Measurements from ENCODE around the gene ATP6V1E1. TPM values are rescaled to one million over a fixed set of nuclear protein-coding genes. Genes with fewer than 3 reads are reported as not detected.
A peak's percentile ranks its signal among the peaks of the same experiment; 100 is the strongest.

The ATP6V1E1 gene
- total RNA-seq, 1 donor: 147 TPM

DNA sequence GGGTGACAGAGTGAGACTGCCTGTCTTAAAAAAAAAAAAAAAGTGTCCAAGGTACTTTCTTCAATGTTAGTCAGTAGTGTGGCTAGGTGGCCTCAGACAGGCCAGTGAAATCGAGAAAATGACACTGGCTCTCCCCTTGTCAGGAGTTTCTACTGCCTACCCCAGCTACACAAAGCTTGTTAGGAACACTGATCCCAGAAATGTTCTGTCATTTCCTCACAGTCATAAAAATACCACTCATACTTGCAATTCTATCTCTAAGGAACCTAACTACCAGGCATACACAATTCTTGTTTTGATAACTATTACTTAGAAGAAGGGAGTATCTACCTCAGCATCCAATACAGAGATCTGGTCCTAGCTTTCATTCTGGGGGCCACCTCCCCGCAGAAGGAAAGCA, 31.3 kb downstream of the ATP6V1E1 start:
- Histone ChIP-seq H3K9me3 (ENCODE audit: low read depth, low read length) (no peaks in the 10 kb centered on the region), H3K4me1 (ENCODE audit: insufficient read depth, low read length) (no peaks in the 10 kb centered on the region), H3K79me2 (ENCODE audit: insufficient read depth, low read length) (peaks cover 9% of the 10 kb centered on the region), H3K4me2 (ENCODE audit: insufficient read depth, low read length) (no peak overlapping the region), H2AFZ (ENCODE audit: low read length) (no peak overlapping the region), H3K36me3 (ENCODE audit: insufficient read depth, low read length) (peaks cover 69% of the 10 kb centered on the region), H4K20me1 (ENCODE audit: insufficient read depth, low read length) (no peaks in the 10 kb centered on the region), H3K4me3 (ENCODE audit: insufficient read depth, low read length) (no peak overlapping the region), H3K27me3 (ENCODE audit: insufficient read depth, low read length) (no peaks in the 10 kb centered on the region), H3K27ac (ENCODE audit: low read depth, low read length) (peak overlapping the region; percentile 61)
- DNase-seq (ENCODE audit: insufficient read length, low spot score, missing footprints): no peak
- TF ChIP-seq, protein P1, sequence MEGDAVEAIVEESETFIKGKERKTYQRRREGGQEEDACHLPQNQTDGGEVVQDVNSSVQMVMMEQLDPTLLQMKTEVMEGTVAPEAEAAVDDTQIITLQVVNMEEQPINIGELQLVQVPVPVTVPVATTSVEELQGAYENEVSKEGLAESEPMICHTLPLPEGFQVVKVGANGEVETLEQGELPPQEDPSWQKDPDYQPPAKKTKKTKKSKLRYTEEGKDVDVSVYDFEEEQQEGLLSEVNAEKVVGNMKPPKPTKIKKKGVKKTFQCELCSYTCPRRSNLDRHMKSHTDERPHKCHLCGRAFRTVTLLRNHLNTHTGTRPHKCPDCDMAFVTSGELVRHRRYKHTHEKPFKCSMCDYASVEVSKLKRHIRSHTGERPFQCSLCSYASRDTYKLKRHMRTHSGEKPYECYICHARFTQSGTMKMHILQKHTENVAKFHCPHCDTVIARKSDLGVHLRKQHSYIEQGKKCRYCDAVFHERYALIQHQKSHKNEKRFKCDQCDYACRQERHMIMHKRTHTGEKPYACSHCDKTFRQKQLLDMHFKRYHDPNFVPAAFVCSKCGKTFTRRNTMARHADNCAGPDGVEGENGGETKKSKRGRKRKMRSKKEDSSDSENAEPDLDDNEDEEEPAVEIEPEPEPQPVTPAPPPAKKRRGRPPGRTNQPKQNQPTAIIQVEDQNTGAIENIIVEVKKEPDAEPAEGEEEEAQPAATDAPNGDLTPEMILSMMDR (IDR thresholded peaks at IDR 0.05; ENCODE audit: extremely low read depth, low read depth, low read length): no peak

DNA sequence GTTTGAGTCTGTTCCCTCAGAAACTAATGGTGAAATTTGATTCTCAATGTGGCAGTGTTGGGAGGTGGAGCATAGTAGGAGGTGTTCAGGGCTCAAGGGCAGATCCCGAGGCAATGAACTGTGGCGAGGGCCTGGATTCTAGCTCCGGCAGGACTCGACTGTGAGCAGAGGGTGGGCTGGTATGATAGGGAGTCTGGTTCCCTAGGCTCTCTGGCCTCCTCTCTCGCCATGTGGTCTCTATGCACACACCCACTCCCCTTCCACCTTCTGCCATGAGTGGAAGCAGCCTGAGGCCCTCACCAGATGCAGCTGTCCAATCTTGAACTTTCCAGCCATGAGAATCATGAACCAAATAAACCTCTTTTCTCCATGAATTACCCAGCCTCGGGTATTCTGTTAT, 32.3 kb downstream of the ATP6V1E1 start:
- no peak overlapping the region for H2AFZ ChIP-seq (ENCODE audit: low read length)
- no peaks in the 10 kb centered on the region for H4K20me1 ChIP-seq (ENCODE audit: insufficient read depth, low read length)
- H3K4me3 ChIP-seq (ENCODE audit: insufficient read depth, low read length): no peak overlapping the region
- H3K9me3 ChIP-seq (ENCODE audit: low read depth, low read length): no peaks in the 10 kb centered on the region
- no peak overlapping the region for H3K27ac ChIP-seq (ENCODE audit: low read depth, low read length)
- TF ChIP-seq, protein P1 (IDR thresholded peaks at IDR 0.05; ENCODE audit: extremely low read depth, low read depth, low read length): no peak
- H3K79me2 ChIP-seq (ENCODE audit: insufficient read depth, low read length): peaks cover 3% of the 10 kb centered on the region
- H3K4me1 ChIP-seq (ENCODE audit: insufficient read depth, low read length): no peaks in the 10 kb centered on the region
- DNase-seq (ENCODE audit: insufficient read length, low spot score, missing footprints): no peak
- H3K36me3 ChIP-seq (ENCODE audit: insufficient read depth, low read length): peaks cover 78% of the 10 kb centered on the region
- no peaks in the 10 kb centered on the region for H3K27me3 ChIP-seq (ENCODE audit: insufficient read depth, low read length)
- H3K4me2 ChIP-seq (ENCODE audit: insufficient read depth, low read length): no peak overlapping the region

DNA sequence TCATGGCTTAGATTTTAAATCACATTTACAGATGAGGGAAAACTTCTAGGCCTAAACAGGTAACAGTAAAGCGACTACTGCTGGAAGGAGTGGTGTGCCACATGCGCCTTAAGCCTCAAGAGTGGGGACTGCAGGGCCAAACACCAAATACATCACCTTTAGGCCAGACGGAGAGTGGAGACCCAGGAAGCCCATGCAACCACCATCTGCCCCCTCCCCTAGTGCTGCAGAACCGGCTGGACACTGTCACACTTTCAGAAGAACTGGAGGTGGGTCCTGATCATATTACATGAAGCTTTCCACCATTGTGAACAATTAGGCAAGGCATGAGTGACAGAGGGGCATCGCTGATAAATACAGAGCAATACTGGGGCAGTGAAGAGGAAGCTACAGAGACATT, 36.3 kb downstream of the ATP6V1E1 start:
- Histone ChIP-seq H3K4me2 (ENCODE audit: insufficient read depth, low read length) (no peak overlapping the region), H4K20me1 (ENCODE audit: insufficient read depth, low read length) (no peaks in the 10 kb centered on the region), H2AFZ (ENCODE audit: low read length) (no peak overlapping the region), H3K9me3 (ENCODE audit: low read depth, low read length) (no peaks in the 10 kb centered on the region), H3K4me1 (ENCODE audit: insufficient read depth, low read length) (no peaks in the 10 kb centered on the region), H3K36me3 (ENCODE audit: insufficient read depth, low read length) (peaks cover 62% of the 10 kb centered on the region), H3K27me3 (ENCODE audit: insufficient read depth, low read length) (no peaks in the 10 kb centered on the region), H3K4me3 (ENCODE audit: insufficient read depth, low read length) (no peak overlapping the region), H3K27ac (ENCODE audit: low read depth, low read length) (no peak overlapping the region), H3K79me2 (ENCODE audit: insufficient read depth, low read length) (no peaks in the 10 kb centered on the region)
- no peak for DNase-seq (ENCODE audit: insufficient read length, low spot score, missing footprints)
- TF ChIP-seq, protein P1 (IDR thresholded peaks at IDR 0.05; ENCODE audit: extremely low read depth, low read depth, low read length): no peak

DNA sequence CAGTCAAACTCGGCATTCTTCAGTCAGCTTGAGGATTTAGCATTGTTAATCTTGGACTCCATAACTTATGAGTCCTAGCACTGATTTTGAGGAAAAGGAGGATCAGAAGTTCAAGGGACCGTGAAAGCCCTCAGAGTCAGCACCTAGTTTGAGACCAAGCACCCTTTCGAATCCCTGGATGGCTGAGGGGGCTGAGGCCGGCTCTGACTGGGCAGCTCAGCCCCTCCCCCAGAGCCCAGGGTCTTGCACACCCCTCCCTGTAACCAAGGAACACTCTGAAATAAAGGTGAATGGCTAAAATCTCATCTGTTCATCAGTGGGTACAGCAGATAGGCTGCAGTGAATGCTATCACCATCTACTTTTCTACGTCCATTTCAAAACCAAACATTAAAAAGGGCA, 38.0 kb downstream of the ATP6V1E1 start:
- Histone ChIP-seq H3K36me3 (ENCODE audit: insufficient read depth, low read length) (peaks cover 51% of the 10 kb centered on the region), H3K4me3 (ENCODE audit: insufficient read depth, low read length) (no peak overlapping the region)

More for the DNA sequence above, 38.0 kb downstream of the ATP6V1E1 start:
- Histone ChIP-seq H3K27ac (ENCODE audit: low read depth, low read length) (no peak overlapping the region), H3K4me2 (ENCODE audit: insufficient read depth, low read length) (no peak overlapping the region), H3K4me1 (ENCODE audit: insufficient read depth, low read length) (no peaks in the 10 kb centered on the region), H3K27me3 (ENCODE audit: insufficient read depth, low read length) (no peaks in the 10 kb centered on the region), H2AFZ (ENCODE audit: low read length) (no peak overlapping the region), H4K20me1 (ENCODE audit: insufficient read depth, low read length) (no peaks in the 10 kb centered on the region), H3K9me3 (ENCODE audit: low read depth, low read length) (no peaks in the 10 kb centered on the region), H3K79me2 (ENCODE audit: insufficient read depth, low read length) (no peaks in the 10 kb centered on the region)
- DNase-seq (ENCODE audit: insufficient read length, low spot score, missing footprints): no peak
- TF ChIP-seq, protein P1 (IDR thresholded peaks at IDR 0.05; ENCODE audit: extremely low read depth, low read depth, low read length): no peak
